Stimulated activated CD8-positive, alpha-beta memory T cell treated with anti-CD3 and anti-CD28 coated beads, Interleukin-7, amount 100 ng/mL, for 24 hours (primary cell): ENCODE measurements around the gene NAPB.

Experiments
- DNase-seq: peaks from one replicate; pipeline ENCODE4 v3.0.0-alpha.2; 2020; ENCODE audit warnings: low read depth

NAPB gene

DNA sequence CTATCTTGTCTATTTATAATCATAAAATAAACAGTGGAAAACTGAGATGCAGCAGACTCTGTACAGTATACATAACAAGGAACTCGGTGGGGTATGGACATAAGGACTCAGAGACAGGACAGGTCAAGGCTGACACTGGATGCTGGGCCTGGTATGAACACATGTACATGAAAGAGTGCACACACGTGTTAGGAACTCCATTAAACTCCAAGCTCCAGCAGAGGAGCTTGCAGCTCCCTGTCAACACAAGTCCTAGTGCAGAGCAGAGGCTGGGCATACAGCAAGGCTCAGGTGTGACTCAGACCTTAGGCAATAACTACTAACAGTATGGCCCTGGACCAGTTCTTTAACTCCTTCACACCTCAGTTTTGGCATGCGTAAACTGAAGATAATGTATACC is 17.1 kb downstream of the NAPB start:
- no peak for DNase-seq

DNA sequence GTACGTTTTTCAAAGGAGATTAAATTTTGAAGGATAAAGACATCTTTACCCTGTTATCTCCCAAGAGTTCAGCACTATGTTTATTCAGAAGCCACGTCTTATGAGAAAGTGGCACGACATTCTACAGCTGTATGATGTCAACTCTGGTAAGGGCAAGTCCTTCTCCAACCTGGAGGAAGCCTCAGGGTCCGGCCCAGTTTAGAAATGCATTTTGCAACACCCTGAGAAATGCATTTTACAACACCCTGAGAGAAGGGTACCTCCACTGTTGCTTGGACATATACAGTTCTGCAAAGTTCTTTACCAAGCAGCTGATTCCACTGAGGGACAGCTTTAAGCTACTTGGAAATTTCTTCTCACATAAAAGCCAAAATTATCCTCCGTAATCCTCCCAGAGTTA is 17.5 kb downstream of the NAPB start:
- DNase-seq = no peak

DNA sequence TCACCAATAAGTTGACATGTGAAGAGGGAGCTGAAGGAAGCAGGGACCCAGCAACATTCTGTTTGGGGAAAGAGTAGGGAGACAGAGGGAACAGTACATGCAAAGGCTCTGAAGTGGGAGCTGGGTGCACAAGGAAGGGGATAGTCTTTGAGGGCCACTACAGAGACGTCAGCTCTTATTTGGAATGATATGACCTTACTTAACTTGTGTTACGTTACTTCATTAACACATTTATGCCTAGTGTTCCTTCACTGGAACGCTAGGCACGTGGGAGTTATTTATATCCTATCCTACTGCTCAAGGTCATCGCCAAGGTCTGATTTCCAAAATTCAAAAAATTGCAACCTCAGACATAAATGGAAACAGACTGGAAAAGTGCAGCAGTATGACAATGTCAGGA is 20.2 kb downstream of the NAPB start:
- DNase-seq = no peak

DNA sequence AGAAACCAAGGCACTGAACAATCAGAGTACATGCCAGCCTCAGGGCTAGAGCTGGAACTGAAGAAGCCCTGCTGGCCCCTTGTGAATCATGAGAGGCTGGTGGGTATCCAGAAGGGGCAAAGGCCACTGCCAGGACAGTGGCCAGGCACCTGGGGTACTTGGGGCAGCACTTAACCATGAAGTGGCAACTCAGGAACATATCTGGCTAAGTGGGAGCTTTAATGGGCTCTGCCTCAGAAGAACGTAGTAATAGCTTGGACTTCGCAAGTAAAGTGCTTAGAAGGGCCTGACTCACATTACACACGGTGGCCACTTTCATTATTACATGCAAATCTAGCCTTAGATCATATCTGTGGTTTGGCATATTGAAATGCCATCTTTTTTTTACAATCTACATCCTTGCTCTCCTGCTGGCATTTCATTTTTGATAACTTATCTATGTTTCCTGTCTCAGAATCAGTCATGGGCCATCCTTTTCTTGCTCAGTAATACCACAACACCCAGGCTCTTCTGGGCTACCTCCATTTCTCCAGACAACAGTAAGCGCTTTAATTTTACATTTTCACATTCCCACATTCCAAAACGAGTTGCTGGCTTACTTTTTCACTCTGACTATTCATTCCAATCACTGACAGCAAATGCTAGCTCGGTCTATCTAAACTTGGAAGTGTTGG is 21.6 kb downstream of the NAPB start:
- no peak for DNase-seq

DNA sequence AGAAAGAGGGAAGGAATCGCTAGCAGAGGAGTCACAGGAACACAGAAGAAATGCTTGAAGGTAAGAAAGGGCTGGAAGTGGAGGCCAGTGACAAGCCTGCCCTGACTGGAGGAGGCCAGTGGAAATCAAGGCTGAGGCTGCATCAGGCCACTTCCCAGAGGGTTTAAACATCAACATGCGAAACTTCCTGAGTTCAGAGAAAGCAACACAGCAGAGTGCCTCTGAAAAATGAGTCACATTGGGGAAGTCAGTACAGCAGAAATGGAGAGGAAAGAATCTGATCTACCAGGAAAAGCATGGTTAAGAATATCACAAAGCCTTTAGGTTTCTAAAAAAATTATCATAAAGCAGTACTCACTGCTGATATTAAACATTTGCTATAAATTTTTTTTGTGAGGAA is 23.3 kb downstream of the NAPB start:
- DNase-seq = no peak

DNA sequence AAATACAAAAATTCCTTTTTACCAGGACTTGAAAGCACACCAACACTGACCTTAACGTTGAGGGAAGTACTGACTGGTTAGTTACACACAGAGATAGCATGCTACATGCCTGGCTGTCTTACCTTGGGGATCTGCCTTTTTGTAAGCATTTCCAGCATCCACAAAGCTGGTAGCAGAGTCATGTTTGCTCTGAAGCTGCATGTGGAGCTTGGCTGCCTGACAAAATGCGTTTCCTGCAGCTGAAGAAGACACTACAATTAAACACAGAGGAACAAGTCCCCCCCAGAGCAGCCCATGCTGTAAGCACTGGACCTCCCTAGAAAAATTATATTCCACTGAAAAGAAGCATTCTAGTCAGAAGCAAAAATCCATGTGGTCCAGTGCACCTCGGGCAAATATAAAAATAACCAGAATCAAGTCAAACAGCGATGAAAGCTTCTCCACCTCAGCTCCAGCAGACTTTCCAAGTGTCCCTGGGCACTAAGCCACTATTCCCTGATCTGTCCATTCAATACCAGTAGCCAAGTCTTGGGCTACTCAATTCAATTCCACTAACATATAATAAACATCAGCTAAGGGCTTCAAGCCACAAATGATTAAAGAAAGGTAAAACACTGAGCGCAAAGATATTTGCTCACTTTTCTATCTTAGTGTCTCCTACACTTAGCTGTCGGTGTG is 24.2 kb downstream of the NAPB start:
- DNase-seq = no peak

DNA sequence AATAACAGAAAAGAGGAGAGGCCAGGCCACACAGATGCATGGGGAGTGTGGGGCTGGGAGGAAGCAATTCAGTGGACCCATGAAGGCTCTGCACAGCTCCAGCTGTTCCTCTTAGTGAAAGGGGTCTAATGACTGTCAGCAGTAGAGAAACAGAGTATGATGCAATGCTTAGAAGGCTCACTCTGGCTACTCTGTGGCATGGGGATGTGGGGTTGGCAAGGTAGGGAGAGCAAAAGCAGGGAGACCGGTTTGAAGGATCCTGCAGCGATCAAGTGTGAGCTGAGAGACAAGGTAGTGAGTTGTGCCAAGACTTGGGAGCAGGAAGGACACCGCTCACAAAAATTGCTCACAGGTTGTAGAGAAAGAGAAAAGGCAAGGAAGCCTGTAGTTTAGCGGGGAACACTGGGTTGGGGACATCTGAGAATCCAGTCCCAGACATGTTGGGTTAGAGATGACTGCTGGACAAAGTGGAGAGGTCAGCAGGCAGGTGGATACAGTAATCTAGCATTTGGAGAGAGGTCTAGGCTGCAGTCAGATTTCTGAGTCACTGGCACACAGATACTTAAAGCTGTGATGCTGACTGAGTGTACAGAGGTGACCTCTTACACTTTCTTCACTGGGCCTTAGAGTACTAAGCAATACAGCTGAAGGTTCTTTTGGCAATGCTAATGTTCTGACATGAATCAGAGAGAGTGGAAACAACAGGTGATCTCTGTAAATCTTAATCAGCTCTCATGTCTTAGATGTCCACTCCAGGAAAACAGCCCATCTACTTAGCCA is 27.1 kb downstream of the NAPB start:
- DNase-seq = no peak

DNA sequence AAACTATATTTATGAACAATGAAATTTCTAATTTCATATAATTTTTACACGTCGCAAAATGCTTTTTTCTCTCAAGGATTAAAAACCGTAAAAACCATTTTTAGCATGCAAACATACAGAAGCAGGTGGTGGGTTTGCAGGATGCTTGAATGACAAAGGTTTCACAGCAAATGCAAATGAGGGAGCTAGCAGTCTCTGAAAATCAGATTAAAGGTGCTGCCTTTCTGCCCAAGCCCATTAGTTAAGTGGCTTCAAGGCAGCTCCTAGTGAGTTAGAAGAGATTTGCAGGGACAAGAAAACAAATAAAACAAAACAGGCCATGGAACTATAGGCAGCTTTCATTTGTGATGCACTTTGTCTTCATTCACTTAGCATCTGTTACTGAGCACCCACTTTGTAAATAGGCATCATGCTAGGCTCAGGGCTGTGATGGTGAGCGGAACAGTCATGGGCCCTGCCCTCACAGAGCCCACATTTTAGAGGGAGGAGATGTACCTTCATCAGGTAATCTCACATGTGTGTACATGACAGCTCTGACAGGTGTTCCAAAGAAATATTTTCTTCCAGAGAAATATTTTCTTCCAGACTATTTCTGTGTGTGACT is 29.5 kb downstream of the NAPB start:
- DNase-seq = no peak

DNA sequence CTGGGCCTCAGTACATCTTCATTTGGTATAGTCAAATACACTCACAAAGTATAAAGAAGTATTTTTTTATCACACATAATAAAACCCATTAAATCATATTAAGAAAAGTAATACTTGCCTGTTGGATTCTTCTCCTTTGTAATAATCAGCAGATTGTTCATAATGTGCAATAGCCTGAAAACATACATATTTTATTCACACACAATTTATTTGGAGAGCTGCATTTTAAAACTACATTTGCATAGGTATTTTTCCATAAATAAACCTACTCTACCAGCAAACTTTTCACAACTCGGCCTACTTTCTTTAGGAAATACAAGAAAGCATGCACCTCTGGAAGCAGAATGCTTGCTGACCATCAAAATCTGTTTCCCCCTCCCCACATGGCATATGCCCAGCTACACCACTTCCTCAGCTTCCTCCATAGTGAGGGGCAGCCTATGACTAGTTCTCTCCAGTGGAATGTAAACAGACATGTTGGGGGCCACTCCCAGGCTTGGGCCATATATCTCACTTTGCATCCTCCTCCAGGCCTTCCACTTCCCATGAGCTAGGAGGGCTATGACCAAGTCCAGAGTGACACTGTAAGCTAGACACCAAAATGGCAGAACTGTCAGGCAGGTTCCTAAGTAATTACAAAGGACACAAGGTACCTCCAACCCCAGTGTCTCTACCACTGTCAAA is 31.1 kb downstream of the NAPB start:
- DNase-seq = no peak

DNA sequence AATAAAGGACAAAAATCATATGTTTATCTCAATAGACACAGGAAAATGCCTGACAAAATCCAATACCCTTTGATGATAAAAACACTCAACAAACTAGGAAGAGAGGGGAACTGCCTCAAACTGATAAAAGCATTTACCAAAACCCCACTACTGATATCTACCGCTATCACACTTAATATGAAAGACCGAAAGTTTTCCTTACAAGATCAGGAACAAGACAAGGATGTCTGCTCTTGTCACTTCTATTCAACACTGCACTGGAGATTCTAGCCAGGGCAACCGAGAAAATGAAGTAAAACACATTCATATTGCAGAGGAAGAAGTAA is 34.2 kb downstream of the NAPB start:
- no peak for DNase-seq

DNA sequence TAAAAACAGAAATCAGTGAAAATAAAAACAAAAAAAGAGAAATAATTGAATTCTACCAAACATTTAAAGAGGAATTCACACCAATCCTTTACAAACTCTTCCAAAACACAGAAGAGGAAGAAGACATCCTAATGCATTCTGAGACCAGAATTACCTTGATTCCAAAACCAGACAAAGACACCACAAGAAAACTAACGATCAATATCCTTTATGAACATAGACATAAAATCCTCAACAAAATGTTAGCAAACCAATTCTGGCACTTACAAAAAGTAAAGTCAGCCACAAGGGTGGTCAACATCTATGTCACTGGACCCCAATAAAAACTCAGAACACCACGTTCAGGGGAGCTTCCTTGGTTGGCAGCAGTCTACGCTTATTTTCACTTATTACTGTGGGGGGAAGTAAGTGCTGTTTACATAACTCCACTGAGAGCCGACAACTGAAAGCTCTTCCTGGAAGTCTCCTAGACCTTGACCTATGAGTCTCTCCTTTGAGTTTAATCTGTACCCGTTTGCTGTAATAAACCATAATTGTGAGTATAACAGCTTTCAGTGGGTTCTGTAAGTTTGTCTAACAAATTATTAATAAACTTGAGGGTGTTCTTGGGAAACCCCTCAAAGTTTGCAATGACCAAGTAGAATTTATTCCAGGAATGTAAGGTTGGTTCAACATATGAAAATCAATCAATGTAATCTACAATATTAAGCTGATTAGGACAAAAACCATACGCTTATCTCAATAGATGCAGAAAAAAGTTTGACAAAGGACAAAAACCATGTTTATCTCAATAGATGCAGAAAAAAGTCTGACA is 34.8 kb downstream of the NAPB start:
- no peak for DNase-seq

DNA sequence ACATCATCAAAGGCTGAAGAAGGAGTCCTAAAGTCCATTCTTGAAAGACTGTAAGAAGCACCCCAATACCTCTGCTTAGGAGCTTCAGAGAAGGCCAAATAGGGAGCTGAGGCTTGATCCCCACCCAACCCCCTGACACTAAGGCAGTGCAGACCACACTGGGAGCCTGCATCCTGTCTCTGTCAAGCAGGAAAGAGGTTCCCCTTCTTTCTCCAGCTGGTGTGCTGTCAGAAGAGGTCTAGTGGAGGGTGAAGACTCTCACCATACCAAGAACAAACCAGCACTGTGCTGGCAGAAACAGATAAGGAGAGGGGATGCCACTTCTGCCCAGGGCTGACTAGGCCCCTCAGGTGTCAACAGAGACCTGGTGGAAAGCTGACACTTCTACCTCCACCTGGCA is 39.4 kb downstream of the NAPB start:
- DNase-seq = no peak

DNA sequence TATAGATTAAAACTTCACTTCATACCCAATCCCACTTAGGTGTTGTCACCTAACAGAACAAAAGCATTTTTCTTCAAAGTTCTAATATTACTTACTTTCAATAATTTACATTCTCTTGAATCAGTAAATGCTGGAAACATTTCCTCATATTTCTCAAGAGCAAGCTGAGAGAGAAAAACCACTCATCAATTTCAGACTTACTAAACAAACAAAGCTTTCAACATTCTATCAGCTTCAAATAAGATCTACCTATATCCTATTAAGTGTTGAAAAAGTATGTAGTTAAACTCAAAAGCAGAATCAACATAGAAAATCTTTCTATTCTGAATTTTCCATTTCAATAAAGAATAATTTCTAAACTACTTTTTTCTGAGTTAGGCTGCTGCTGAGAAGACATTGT is 41.5 kb downstream of the NAPB start:
- no peak for DNase-seq

DNA sequence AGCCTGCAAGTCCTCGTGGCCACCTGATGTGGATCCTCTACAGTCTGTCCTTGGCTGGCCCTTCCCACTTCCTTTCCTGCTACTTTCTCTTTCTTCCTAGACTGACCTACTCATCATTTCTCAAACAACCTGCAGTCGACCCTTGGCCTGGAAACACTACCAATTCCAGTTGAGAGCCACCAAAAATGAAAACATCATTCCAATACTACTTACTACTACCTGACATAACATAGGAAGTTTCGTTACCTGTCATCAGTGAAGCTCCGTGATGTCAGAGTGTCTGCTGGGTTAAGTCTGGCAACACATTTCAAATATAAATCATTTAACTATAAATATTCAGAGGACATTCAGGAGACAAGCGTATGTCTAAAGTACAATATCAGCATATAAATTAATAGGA is 45.5 kb downstream of the NAPB start:
- DNase-seq = no peak

DNA sequence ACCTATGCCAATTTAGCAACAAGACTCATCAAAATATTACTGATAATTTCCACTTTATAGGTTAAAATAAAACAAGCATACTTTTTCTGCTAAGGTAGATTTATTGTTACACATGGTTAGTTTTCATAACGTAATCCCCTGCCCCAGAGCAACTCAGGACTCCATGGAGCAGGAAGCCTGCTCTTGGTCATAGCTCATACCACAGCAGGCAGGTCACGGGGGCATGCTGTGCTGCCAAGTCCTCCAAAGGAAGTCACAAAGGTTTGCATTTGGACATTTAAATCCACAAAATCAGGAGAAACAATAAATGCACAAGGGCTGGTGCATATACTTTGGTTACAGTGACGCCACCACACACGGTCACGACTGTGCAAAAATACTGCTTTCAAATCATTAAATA is 46.8 kb downstream of the NAPB start:
- DNase-seq = no peak

DNA sequence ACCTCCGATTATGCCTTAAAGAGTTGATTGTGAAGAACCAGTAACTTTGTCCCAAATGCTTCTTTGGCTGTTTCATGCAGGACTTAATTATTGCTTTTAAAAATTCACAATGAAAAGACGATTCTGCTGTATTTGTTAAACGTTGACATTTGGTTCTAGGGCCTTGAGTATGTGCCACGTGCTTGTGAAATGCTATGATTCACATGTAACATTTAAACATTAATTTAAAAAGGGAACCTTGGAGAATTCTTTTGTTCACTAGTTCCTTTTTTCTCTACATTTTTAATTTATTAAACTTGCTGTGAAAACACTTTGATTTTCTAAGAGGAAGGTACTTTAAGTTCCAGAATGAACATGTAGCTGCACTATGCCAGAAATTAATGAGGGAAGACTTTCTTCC is 49.8 kb downstream of the NAPB start:
- no peak for DNase-seq

DNA sequence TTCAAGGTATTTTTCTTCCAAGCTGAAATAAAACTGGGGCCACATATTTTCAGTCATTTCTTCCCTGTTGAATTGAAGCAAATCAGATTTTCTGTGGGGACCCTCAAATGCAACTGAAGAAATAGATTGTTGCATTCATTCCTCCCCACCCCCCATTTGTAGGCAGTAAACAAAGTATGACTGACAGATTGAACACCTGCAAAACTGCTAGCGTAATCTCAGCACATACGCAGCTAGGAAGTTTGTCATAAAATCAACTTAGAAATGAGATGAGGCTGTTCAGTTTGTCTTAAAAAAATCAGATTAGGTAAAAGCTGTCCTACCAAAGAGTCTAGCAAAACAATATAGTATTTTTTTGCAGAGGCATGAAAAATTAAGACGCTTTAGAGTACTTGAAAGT is 50.4 kb downstream of the NAPB start:
- no peak for DNase-seq

DNA sequence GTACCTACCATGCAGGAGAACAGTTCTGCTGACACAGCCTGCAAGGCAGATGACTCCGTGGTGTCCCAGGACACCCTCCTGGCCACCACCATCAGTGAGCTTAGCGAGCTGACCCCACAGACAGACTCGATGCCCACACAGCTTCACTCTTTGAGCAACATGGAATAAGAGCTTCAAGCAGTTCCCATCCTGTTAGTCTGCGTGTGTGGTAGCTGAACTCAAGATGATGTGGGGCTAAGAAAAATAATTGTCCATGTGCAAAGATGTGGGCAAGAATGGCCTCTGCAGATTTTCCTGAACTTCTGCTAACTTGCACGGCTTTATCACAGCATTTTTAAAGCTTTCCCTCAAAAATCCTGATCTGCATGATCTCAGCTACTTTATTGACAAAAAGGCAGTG is 51.0 kb downstream of the NAPB start:
- no peak for DNase-seq

DNA sequence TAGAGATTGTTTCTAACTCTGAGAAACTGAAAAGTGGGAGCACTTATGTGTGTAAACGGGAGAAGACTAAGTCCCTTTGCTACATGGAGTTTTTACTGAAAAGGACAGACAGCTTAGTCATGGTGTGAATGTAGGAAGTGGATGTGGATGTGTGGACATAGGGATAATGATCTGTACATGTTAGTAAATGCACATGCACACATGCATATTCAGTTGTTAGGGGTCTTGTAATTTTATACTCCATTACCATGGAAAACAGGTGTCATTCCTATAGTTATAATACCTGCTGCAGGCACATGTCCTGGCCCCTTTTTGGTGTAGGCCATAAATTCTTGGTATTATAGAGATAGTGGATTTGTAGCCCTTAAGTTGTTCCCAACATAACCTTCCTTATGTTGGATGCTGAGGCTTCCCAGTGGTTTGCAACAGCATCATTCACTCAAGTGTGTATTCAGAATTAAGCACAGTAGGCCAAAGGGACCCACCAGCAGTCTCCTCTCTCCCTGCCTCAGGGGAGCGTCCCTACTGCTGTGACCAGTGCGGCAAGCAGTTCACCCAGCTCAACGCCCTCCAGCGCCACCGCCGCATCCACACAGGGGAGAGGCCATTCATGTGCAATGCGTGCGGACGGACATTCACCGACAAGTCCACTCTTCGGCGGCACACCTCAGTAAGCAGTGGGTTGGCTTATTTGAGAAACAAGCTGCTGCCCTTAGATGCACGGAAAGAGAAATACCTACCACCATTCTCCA is 52.0 kb downstream of the NAPB start:
- DNase-seq = no peak

DNA sequence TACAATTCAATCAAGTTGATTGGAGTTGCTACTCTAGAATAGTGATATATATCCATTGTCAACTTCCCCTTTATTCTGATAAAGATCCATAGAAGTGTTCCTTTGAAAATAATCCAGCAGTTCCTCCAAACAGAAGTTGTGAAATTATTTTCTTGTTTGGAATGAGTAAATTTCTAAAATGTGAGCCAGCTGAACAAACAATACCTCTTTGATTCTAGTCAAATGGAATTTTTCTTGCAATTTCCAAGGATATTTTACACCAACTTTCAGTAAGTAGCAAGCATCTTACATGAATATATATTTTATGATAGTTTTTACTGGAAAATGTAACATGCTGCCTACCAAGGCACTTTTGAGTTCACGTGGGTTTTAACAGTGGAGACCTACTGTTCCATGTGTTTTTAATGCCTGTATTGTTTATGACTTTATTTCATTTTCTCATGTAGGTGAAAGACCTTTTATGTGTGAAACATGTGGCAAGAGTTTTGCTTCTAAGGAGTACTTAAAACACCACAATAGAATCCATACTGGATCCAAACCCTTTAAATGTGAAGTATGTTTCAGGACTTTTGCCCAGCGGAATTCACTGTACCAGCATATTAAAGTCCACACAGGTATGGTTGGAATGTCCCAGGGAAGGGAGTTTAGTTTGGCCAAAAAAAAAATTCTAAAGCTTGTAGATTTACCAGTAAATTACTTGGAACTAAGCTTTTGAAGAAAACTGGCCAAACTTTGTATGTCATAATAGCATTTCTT is 52.8 kb downstream of the NAPB start:
- no peak for DNase-seq
